ENCODE data around the gene IFITM2. TPM values are rescaled to one million over a fixed set of nuclear protein-coding genes. Genes with fewer than 3 reads are reported as not detected.

Gene IFITM2
- total and polyA plus RNA-seq, 2 experiments from 2014 or later, result 91.2 to 857 TPM

- H3K27me3 Mint-ChIP-seq (ENCODE audit: insufficient read depth, low read depth, poor library complexity), result peaks cover 18% of the 10 kb centered on the region
- Histone ChIP-seq H3K4me1 (ENCODE audit: insufficient read depth) (peaks cover 48% of the 10 kb centered on the region), H3K4me3 (peak overlapping the region; percentile 70), H3K4me2 (peak overlapping the region; percentile 84), H3K27me3 (ENCODE audit: insufficient read depth) (peaks cover 4% of the 10 kb centered on the region; the same call in 1 of the 2 replicates), H3K27ac (ENCODE audit: low read depth) (no peak overlapping the region), H2AFZ (no peak overlapping the region), H3K79me2 (replicated peaks; ENCODE audit: insufficient read depth) (peaks cover 23% of the 10 kb centered on the region), H3K36me3 (ENCODE audit: insufficient read depth) (no peaks in the 10 kb centered on the region), H4K20me1 (replicated peaks; ENCODE audit: insufficient read depth) (peaks cover 10% of the 10 kb centered on the region), H3K9me2 (ENCODE audit: insufficient read depth) (no peaks in the 10 kb centered on the region), H3F3A (replicated peaks; ENCODE audit: low read depth) (peaks cover 27% of the 10 kb centered on the region)
- DNase-seq (ENCODE audit: low spot score), result no peak
- peak overlapping the region; percentile 91 for H3K4me3 Mint-ChIP-seq
- peaks cover 56% of the 10 kb centered on the region for H3K4me1 Mint-ChIP-seq
- no peak overlapping the region for H3K27ac Mint-ChIP-seq
- H3K36me3 Mint-ChIP-seq (ENCODE audit: low read depth), result peaks cover 8% of the 10 kb centered on the region; the same call in 2 of the 3 replicates
- TF ChIP-seq POLR2AphosphoS5 (IDR thresholded peaks at IDR 0.05; ENCODE audit: low read depth) (0 out of 2 replicates have a peak, but pooled peaks have one; percentile 23), CREB1 (CRISPR knock-in tag; IDR thresholded peaks at IDR 0.05; ENCODE audit: low read depth) (no peak)
- ATAC-seq, result no peak
- H3K9me3 Mint-ChIP-seq, result no peaks in the 10 kb centered on the region
These were observed 7.5 kb downstream of the IFITM2 start for GRCh38 chr11:315051-315481.

GRCh38 chr11:315516-315994 lies 7.9 kb downstream of the IFITM2 start:
- ATAC-seq (no peak), DNase-seq (ENCODE audit: low spot score) (no peak)
- Mint-ChIP-seq H3K36me3 (ENCODE audit: low read depth) (peaks cover 8% of the 10 kb centered on the region; the same call in 2 of the 3 replicates), H3K27ac (no peak overlapping the region), H3K9me3 (no peaks in the 10 kb centered on the region), H3K27me3 (ENCODE audit: insufficient read depth, low read depth, poor library complexity) (peaks cover 20% of the 10 kb centered on the region), H3K4me1 (peaks cover 60% of the 10 kb centered on the region), H3K4me3 (peak overlapping the region; percentile 91)
- H3K4me2 ChIP-seq, result peak overlapping the region; percentile 84
- TF ChIP-seq CREB1 (CRISPR knock-in tag; IDR thresholded peaks at IDR 0.05; ENCODE audit: low read depth), result no peak
- no peak for TF ChIP-seq NANOG (IDR thresholded peaks at IDR 0.05; ENCODE audit: borderline replicate concordance)
- peak; percentile 5; the same call in 1 of the 2 replicates for TF ChIP-seq POLR2AphosphoS5 (IDR thresholded peaks at IDR 0.05; ENCODE audit: low read depth)
- H3K27me3 ChIP-seq (ENCODE audit: insufficient read depth), result peaks cover 4% of the 10 kb centered on the region; the same call in 1 of the 2 replicates
- H3K36me3 ChIP-seq (ENCODE audit: insufficient read depth), result no peaks in the 10 kb centered on the region
- H3K27ac ChIP-seq (ENCODE audit: low read depth), result no peak overlapping the region
- H4K20me1 ChIP-seq (replicated peaks; ENCODE audit: insufficient read depth), result peaks cover 10% of the 10 kb centered on the region
- H3F3A ChIP-seq (replicated peaks; ENCODE audit: low read depth), result peaks cover 27% of the 10 kb centered on the region
- peaks cover 23% of the 10 kb centered on the region for H3K79me2 ChIP-seq (replicated peaks; ENCODE audit: insufficient read depth)
- H3K4me1 ChIP-seq (ENCODE audit: insufficient read depth), result peaks cover 48% of the 10 kb centered on the region
- H3K4me3 ChIP-seq, result peak overlapping the region; percentile 70
- no peak overlapping the region for H2AFZ ChIP-seq
- H3K9me2 ChIP-seq (ENCODE audit: insufficient read depth), result no peaks in the 10 kb centered on the region

- H3F3A ChIP-seq (replicated peaks; ENCODE audit: low read depth), result peaks cover 27% of the 10 kb centered on the region
- H3K4me3 ChIP-seq, result peak overlapping the region; percentile 70
- no peak for TF ChIP-seq CREB1 (CRISPR knock-in tag; IDR thresholded peaks at IDR 0.05; ENCODE audit: low read depth)
- peak; percentile 26; the same call in 1 of the 2 replicates for TF ChIP-seq POLR2AphosphoS5 (IDR thresholded peaks at IDR 0.05; ENCODE audit: low read depth)
- TF ChIP-seq EZH2 (IDR thresholded peaks at IDR 0.05; ENCODE audit: low read depth, unreplicated experiment), result no peak
- Mint-ChIP-seq H3K27ac (peak overlapping the region; percentile 74; the same call in 1 of the 2 replicates), H3K36me3 (ENCODE audit: low read depth) (peaks cover 8% of the 10 kb centered on the region; the same call in 2 of the 3 replicates), H3K9me3 (no peaks in the 10 kb centered on the region), H3K27me3 (ENCODE audit: insufficient read depth, low read depth, poor library complexity) (peaks cover 22% of the 10 kb centered on the region), H3K4me1 (peaks cover 65% of the 10 kb centered on the region), H3K4me3 (peak overlapping the region; percentile 65)
- ATAC-seq, result no peak
- no peak overlapping the region for H2AFZ ChIP-seq
- peak overlapping the region; percentile 84 for H3K4me2 ChIP-seq
- peak overlapping the region; percentile 32; the same call in 1 of the 2 replicates for H3K27ac ChIP-seq (ENCODE audit: low read depth)
- peaks cover 23% of the 10 kb centered on the region for H3K79me2 ChIP-seq (replicated peaks; ENCODE audit: insufficient read depth)
- H3K27me3 ChIP-seq (ENCODE audit: insufficient read depth), result peaks cover 4% of the 10 kb centered on the region; the same call in 1 of the 2 replicates
- peaks cover 10% of the 10 kb centered on the region for H4K20me1 ChIP-seq (replicated peaks; ENCODE audit: insufficient read depth)
- H3K36me3 ChIP-seq (ENCODE audit: insufficient read depth), result no peaks in the 10 kb centered on the region
- peaks cover 48% of the 10 kb centered on the region for H3K4me1 ChIP-seq (ENCODE audit: insufficient read depth)
- DNase-seq (ENCODE audit: low spot score), result no peak
- no peaks in the 10 kb centered on the region for H3K9me2 ChIP-seq (ENCODE audit: insufficient read depth)
These were observed 8.6 kb downstream of the IFITM2 start for GRCh38 chr11:316031-316701.
